GM13976 (cell line): ENCODE results near the gene TIAM1.
"Not testable (repeated sequence)": the region's sequence is repeated elsewhere in the genome, so short reads cannot be mapped to it uniquely, and the experiment has no call there.

Experiments used
- DNase-seq: peaks from one replicate; pipeline ENCODE4 v3.0.0; 2012; ENCODE audit warnings: low spot score
- CTCF ChIP-seq: IDR thresholded peaks from 2 replicates; pipeline ENCODE4 v1.5.1; 2012; ENCODE audit warnings: borderline replicate concordance, mild to moderate bottlenecking; ENCODE audit not compliant: insufficient read depth; ENCODE audit errors: extremely low read depth, missing control alignments, control extremely low read depth
- in situ Hi-C: fragments of 300-500 bp; cut with MboI; formaldehyde crosslinking; loops from one replicate; pipeline ENCODE4 v1.12.0; 2022; ENCODE audit warnings: low sequenced_read_pairs, mixed read lengths, inconsistent platforms; ENCODE audit not compliant: unreplicated experiment

TIAM1 gene

DNA sequence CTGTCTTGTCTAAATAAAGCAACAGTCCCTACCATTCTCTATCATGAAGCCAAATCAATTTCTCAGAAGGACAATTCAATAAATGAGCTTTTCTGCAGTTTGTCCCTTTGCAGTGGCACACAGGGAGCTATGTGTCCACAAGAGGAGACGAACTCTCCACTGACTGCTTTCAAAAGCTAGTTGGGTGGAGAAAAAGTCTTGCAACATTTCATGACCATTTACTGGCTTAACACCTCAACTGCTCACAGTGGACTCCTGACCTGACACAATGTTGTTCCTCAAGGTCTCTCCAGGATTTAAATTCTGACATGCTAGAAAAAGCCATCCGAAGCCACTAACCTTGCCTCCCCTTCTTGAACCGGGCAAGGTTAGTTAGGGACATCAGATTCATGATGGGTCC, 111.7 kb downstream of the TIAM1 start:
- in situ Hi-C loops = no loop called here
- DNase-seq = no peak
- TF ChIP-seq CTCF = no peak

GRCh38 chr21:31230937-31231336, 113.1 kb downstream of the TIAM1 start:
- in situ Hi-C loops = no loop called here
- TF ChIP-seq CTCF = no peak
- DNase-seq = no peak

- in situ Hi-C loops, DNase-seq: not testable (repeated sequence)
These were observed 115.3 kb downstream of the TIAM1 start for GRCh38 chr21:31228723-31229122.

GRCh38 chr21:31225713-31226112, 118.3 kb downstream of the TIAM1 start:
- DNase-seq = no peak
- in situ Hi-C loops = no loop called here
- TF ChIP-seq CTCF = no peak

GRCh38 chr21:31222142-31222541, 121.9 kb downstream of the TIAM1 start:
- in situ Hi-C loops = no loop called here
- DNase-seq = no peak
- TF ChIP-seq CTCF = no peak

GRCh38 chr21:31221043-31221442, 123.0 kb downstream of the TIAM1 start:
- DNase-seq = no peak
- TF ChIP-seq CTCF = no peak
- in situ Hi-C loops = no loop called here

DNA sequence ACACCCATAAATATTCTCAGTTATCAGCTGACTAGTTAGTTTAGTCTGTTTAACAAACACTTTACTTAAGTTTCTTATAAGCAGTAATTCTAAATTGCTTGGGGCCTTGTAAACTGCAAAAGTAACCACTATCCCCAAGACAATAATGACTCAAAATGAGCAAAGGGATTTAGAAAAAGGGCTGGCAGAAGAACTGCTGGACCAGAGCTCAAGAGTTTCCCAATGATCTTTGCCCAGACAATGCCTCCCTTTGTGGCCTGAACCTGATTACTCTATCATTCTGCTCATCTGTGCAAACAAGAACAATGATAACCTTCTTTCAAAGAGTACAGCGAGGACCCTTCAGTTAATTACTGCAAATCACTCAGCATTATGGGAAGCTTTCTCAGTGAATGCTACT, 123.5 kb downstream of the TIAM1 start:
- DNase-seq = no peak
- no peak for TF ChIP-seq CTCF
- in situ Hi-C loops = no loop called here
